DOHH2 (cell line): ENCODE data around the gene PINLYP.

Experiments used
- CTCF ChIP-seq: fragments of 200-600 bp; sonication (generic); IDR thresholded peaks from one replicate; pipeline ENCODE4 v1.5.1; 2014; ENCODE audit warnings: antibody characterized with exemption, mild to moderate bottlenecking, low read depth, low read length; ENCODE audit not compliant: poor library complexity, severe bottlenecking
- EZH2phosphoT487 ChIP-seq: fragments of 200-600 bp; sonication (generic); IDR thresholded peaks from 2 replicates; pipeline ENCODE4 v1.6.1; 2017; ENCODE audit warnings: borderline replicate concordance, mild to moderate bottlenecking, antibody characterized with exemption, low read length, moderate library complexity, mixed read lengths

GRCh38 chr19:43599635-43600295 is 24.2 kb downstream of the PINLYP start:
- peak; percentile 12 for TF ChIP-seq CTCF
- no peak for TF ChIP-seq EZH2phosphoT487
